ENCODE measurements around the gene CELSR1. TPM values are rescaled to one million over a fixed set of nuclear protein-coding genes. Genes with fewer than 3 reads are reported as not detected.

Gene CELSR1
- total RNA-seq, 3 donors from 2014 or later, result 0.22 to 0.63 (median 0.38) TPM

DNA sequence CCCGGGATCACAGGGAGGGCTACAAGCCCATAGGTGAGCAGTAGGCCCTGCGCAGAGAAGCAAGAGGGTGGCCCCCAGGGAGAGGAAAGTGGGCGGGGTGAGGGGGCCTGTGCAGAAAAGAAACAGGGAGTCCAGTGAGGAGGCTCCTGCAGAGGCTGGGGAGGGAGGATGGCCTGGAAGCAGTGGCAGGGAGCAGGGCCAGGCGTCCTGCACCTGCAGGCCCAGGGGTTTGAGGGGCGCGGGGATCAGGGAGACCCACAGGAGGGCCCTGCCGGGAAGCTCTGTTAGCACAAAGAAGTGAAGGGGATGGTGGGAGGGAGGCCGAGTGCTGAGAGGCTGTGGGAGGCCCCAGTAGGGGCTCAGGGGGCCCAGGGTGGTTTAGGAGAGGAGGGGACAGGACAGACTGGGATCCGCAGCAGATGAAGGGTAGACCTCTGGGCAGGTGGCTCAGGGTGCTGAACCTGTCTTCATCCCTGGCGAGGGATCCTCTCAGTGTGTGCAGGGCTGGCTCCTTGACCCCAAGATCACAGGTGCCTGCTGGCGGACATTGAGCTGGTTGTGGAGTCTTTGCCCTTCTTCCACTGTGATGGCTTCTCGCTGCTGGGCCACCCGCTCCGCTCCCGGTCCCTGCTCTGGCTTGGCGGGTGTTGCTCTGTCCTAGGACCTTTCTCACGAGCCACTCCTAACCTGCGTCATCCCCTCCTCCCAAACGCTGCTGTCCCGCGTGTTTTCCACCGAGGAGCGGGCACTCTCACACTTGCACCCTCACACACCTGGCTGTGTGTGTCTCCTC, 31.8 kb upstream of the CELSR1 start:
- DNase-seq (no peak), ATAC-seq (peak in 1 of 2 donors; percentile 14)
- no peak overlapping the region for H3K4me3 Mint-ChIP-seq
- H3K4me1 Mint-ChIP-seq (ENCODE audit: low read depth), result no peaks in the 10 kb centered on the region
- no peaks in the 10 kb centered on the region for H3K36me3 Mint-ChIP-seq (ENCODE audit: insufficient read depth)
- peaks cover 12% of the 10 kb centered on the region for H3K9me3 Mint-ChIP-seq
- no peaks in the 10 kb centered on the region for H3K27me3 Mint-ChIP-seq (ENCODE audit: low read depth)

DNA sequence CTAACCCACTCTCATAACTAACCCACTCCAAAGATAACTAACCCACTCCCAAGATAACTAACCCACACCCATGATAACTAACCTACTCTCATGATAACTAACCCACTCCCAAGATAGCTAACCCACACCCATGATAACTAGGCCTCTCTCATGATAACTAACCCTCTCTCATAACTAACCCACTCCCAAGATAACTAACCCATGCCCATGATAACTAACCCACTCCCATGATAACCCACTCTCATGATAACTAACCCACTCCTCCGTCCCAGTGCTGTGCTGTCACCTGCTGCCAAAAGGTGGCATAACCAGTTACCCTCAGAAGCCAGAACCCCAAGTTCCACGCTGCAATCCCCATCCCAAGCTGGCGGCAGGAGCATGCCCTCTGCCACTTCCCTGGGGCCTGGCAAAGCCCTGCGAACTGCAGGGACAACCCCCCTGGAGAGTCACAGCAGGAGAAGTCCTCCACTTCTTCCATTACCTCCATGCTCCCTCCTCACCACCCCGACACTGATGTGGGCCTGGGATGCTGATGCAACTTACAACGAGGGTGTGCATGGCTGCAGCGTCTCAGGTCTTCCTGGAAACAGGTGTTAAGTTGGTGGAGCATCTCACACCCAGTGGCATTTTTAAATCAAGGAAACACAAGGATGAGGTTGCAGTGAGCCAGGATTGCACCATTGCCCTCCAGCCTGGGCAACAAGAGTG, 30.8 kb upstream of the CELSR1 start:
- DNase-seq (no peak), ATAC-seq (no peak)
- peaks cover 12% of the 10 kb centered on the region for H3K9me3 Mint-ChIP-seq
- peaks cover 3% of the 10 kb centered on the region for H3K4me1 Mint-ChIP-seq (ENCODE audit: low read depth)
- H3K36me3 Mint-ChIP-seq (ENCODE audit: insufficient read depth), result no peaks in the 10 kb centered on the region
- no peaks in the 10 kb centered on the region for H3K27me3 Mint-ChIP-seq (ENCODE audit: low read depth)
- peak overlapping the region; percentile 45 for H3K4me3 Mint-ChIP-seq

DNA sequence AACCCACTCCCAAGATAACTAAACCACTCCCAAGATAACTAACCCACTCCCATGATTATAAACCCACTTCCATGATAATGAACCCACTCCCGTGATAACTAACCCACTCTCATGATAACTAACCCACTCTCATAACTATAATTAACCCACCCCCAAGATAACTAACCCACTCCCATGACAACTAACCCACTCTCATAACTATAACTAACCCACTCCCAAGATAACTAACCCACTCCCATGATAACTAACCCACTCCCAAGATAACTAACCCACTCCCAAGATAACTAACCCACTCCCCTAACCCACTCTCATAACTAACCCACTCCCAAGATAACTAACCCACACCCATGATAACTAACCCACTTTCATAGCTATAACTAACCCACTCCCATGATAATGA, 30.1 kb upstream of the CELSR1 start:
- H3K9me3 Mint-ChIP-seq, result peaks cover 12% of the 10 kb centered on the region
- H3K27me3 Mint-ChIP-seq (ENCODE audit: low read depth), result no peaks in the 10 kb centered on the region
- H3K4me3 Mint-ChIP-seq, result no peak overlapping the region
- peaks cover 3% of the 10 kb centered on the region for H3K4me1 Mint-ChIP-seq (ENCODE audit: low read depth)
- ATAC-seq (no peak), DNase-seq (no peak)
- H3K36me3 Mint-ChIP-seq (ENCODE audit: insufficient read depth), result no peaks in the 10 kb centered on the region

DNA sequence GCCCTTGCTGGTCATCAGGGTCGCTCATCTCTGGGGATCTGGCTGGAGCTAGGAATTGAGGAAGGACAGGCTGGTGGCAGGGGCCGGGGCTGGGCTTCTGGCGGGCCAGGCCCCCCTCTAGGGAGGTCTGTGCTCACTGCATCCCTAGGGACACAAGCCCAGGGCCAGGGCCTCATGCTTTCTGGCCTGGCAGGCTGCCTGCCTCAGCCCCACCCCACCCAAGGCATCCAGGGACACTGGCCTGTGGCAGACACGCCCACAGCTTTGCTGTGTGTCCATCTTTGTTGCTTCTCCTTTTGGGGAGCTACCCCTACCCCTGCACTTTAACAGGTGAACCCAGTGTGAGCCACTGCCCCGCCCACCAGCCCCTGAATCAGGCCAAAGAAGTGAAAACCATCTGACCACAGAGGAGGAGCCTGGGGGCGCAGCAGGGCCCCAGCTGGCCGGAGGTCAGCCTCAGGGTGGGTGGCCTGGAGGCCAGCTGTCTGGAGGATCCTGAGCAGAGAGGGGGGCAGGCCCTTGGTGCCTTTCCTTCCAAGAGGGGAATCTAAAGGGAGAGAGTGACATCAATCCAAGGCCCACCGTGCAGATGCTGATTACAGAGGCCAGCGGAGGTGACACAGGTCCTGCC, 26.8 kb upstream of the CELSR1 start:
- no peaks in the 10 kb centered on the region for H3K9me3 Mint-ChIP-seq
- no peak overlapping the region for H3K4me3 Mint-ChIP-seq
- no peak for ATAC-seq
- H3K4me1 Mint-ChIP-seq (ENCODE audit: low read depth), result peaks cover 3% of the 10 kb centered on the region
- H3K27me3 Mint-ChIP-seq (ENCODE audit: low read depth), result no peaks in the 10 kb centered on the region
- DNase-seq, result no peak
- no peaks in the 10 kb centered on the region for H3K36me3 Mint-ChIP-seq (ENCODE audit: insufficient read depth)

DNA sequence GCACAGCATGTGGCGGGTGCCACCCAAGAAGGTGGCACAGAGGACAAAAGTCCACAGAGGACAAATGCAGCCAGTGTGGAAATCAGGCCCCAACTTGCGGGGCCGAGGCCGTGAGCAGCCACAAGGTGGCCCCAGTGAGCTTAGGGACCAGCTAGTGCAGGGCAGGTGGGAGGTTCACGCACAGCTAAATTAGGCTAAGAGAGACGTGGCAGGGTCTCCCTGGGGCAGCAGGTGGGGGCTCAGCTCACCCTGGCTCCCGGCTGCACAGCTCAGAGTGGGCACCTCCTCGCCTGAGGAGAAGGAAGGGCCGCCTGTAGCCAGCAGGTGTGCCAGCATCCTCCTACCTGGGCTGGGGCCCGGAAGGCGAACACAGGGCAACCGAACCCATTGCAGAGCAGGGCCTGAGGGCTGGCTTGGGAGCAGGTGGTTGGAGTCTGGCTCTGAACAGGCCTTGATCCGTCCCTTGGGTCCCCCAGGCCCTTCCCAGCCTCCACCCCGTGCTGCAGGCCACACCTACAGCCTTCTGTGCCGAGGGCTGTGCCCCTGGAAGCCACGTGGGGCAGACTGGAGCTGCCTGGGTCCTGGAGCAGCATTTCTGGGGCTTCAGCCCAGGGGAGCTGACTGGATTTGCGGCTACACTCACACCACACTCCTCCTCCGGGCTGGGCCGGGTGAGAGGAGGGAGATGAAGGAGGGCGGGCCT, 26.1 kb upstream of the CELSR1 start:
- no peaks in the 10 kb centered on the region for H3K36me3 Mint-ChIP-seq (ENCODE audit: insufficient read depth)
- no peaks in the 10 kb centered on the region for H3K27me3 Mint-ChIP-seq (ENCODE audit: low read depth)
- DNase-seq (peak; percentile 79), ATAC-seq (peak; percentile 91 to 92)
- peaks cover 3% of the 10 kb centered on the region for H3K4me1 Mint-ChIP-seq (ENCODE audit: low read depth)
- H3K9me3 Mint-ChIP-seq, result no peaks in the 10 kb centered on the region
- H3K4me3 Mint-ChIP-seq, result peak overlapping the region; percentile 59

DNA sequence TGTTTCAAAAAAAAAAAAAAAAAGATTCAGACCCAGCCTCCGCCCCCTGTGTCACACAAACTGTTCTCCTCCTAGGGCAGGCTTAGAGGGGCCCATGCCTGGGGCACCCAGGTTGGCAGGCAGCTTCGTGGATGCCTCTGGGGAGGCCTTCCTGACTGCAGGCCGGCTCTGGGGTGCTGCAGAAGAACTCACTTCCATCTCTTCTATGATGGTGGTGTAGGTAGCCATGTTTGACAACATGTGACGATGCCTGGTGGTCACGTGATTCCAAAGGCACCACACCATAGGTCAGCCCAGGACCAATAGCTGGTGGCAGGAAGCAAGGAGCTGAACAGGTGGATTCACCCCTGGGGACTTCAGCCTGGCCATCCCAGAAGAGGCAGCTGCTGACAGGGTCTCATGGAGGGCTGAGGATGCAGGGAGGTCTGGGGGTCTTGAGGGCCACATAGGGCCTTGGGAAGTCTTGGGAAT, 24.1 kb upstream of the CELSR1 start:
- Mint-ChIP-seq H3K27me3 (ENCODE audit: low read depth) (peaks cover 2% of the 10 kb centered on the region), H3K4me1 (ENCODE audit: low read depth) (peaks cover 3% of the 10 kb centered on the region), H3K36me3 (ENCODE audit: insufficient read depth) (no peaks in the 10 kb centered on the region), H3K9me3 (peaks cover 5% of the 10 kb centered on the region), H3K4me3 (no peak overlapping the region)
- peak in 1 of 2 donors; percentile 25 for ATAC-seq
- DNase-seq, result no peak

DNA sequence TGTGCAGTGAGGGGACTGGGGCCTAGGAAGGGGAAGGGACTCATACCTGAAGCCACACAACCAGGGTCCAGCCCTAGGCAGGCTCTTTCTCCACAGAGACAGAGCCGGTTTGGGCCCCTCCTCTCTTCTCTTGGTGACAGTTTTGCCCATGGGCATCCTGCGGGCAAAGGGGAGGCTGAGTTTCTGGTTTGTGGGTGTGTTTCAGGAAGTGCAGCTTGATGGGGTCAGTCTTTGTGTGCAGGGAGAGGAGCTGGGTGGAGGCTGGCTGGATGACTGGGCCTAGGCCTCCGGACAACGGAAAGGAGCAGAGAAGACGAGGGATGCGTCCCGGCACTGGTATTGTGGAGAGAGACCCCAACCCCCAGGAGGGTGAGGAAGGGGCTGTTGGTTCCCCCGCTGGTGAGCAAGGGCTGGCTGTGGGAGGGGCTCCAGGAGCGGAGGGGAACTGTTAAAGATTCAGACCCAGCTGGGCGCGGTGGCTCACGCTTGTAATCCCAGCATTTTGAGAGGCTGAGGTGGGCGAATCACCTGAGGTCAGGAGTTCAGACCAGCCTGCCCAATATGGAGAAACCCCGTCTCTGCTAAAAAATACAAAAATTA, 23.4 kb upstream of the CELSR1 start:
- DNase-seq, result no peak
- H3K4me3 Mint-ChIP-seq, result no peak overlapping the region

DNA sequence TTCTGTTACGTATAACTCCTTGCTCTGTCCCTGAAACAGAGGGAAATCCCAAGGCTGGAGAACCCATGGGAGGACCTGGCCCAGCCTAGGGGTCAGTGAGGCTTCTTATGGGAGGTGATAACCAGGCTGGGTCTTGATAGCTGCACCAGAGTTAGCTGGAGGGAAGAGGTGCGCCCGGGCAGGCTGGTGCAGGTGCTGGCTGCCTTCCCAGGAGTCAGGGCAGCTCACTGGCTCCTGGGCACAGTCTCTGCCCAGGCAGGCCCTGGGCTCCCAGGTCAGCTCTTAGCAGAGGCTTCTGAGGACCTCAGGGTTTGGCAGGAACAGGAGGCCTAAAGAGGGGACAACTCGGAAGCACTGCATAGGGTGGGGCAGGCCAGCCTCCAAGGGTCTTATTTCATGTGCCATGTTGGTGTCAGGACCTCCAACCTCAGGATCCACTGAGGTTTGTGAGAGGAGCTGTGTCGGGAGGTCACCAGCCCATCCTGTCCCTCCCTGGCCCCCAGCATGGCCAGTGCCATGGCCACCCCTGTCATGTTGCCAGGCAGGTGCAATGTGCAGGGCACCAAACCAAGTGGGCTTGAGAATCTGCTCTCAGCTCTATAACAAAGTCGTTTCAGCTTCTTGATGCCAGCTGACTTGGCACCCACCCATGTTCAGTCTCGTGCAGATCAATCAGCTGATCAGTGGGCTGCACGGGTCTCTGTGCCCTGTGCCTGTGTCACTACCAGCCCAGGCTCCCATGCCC, 20.5 kb upstream of the CELSR1 start:
- no peak for ATAC-seq
- H3K36me3 Mint-ChIP-seq (ENCODE audit: insufficient read depth), result no peaks in the 10 kb centered on the region

More for the DNA sequence above, 23.4 kb upstream of the CELSR1 start:
- peaks cover 5% of the 10 kb centered on the region for H3K9me3 Mint-ChIP-seq
- peaks cover 2% of the 10 kb centered on the region for H3K27me3 Mint-ChIP-seq (ENCODE audit: low read depth)
- no peaks in the 10 kb centered on the region for H3K36me3 Mint-ChIP-seq (ENCODE audit: insufficient read depth)
- no peak for ATAC-seq
- H3K4me1 Mint-ChIP-seq (ENCODE audit: low read depth), result peaks cover 3% of the 10 kb centered on the region

DNA sequence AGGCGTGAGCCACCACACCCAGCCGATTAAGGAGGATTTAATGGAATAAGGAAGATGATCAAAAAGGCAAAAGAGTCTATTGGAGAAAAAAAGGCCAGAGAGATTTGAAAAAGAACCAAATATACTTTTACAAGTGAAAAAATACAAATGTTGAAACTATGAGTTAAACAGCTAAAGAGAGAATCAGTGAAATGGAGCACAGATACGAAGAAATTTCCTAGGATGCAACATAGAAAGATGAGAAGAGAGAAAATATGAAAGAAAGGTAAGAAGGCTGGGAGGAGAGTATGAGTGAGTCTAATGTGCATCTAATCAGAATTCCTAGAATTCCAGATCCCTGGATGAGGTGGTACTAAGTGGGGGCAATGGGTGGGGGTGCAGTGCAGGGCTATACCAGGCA, 19.4 kb upstream of the CELSR1 start:
- ATAC-seq, result no peak
- Mint-ChIP-seq H3K36me3 (ENCODE audit: insufficient read depth) (no peaks in the 10 kb centered on the region), H3K27me3 (ENCODE audit: low read depth) (peaks cover 5% of the 10 kb centered on the region), H3K9me3 (peaks cover 10% of the 10 kb centered on the region), H3K4me3 (no peak overlapping the region), H3K4me1 (ENCODE audit: low read depth) (no peaks in the 10 kb centered on the region)
- DNase-seq, result no peak

More for the DNA sequence above, 20.5 kb upstream of the CELSR1 start:
- DNase-seq, result no peak
- H3K4me3 Mint-ChIP-seq, result no peak overlapping the region
- peaks cover 2% of the 10 kb centered on the region for H3K27me3 Mint-ChIP-seq (ENCODE audit: low read depth)
- peaks cover 5% of the 10 kb centered on the region for H3K9me3 Mint-ChIP-seq
- H3K4me1 Mint-ChIP-seq (ENCODE audit: low read depth), result no peaks in the 10 kb centered on the region

DNA sequence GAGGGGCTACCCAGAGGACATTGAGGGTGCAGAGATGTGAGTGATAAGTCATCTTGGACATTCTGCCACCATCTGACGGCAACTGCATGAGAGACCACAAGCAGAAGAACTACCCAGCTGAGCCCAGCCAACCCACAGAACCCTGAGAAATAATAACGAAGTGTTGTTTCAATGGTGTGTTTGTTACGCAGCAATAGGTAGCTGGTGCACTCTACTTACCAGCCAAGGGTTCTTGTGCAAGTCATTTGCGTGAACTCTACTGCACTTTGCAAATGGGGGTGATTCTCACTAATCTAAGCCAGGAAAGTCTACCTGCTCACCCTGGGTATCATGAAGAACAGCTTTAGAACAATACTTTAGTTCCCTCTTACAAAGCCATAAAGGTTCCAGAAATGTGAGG, 15.8 kb upstream of the CELSR1 start:
- ATAC-seq (no peak), DNase-seq (no peak)
- Mint-ChIP-seq H3K4me1 (ENCODE audit: low read depth) (no peaks in the 10 kb centered on the region), H3K36me3 (ENCODE audit: insufficient read depth) (no peaks in the 10 kb centered on the region), H3K27me3 (ENCODE audit: low read depth) (peaks cover 26% of the 10 kb centered on the region), H3K4me3 (no peak overlapping the region), H3K9me3 (peaks cover 10% of the 10 kb centered on the region)

DNA sequence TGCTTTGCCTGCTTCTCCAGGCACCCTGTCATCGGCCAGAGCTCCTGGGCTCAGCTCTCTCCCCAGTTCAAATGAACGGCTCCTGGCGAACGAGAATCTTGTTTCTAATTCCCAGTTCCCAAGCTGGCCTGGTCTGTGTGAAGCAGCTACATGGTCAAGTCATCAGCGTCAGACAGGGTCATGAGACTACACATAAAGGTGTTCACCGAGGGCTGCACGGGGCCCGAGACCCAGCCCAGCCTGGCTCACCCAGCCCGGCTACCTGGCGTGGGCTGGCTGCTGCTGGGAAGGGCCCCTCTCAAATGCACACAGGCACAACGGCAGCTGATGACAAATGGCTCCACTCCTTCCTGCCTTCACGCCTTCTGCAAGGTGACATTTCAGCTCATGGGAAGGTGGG, 14.6 kb upstream of the CELSR1 start:
- Mint-ChIP-seq H3K4me3 (no peak overlapping the region), H3K4me1 (ENCODE audit: low read depth) (no peaks in the 10 kb centered on the region), H3K36me3 (ENCODE audit: insufficient read depth) (no peaks in the 10 kb centered on the region), H3K9me3 (peaks cover 10% of the 10 kb centered on the region), H3K27me3 (ENCODE audit: low read depth) (peaks cover 35% of the 10 kb centered on the region)
- DNase-seq (no peak), ATAC-seq (no peak)

DNA sequence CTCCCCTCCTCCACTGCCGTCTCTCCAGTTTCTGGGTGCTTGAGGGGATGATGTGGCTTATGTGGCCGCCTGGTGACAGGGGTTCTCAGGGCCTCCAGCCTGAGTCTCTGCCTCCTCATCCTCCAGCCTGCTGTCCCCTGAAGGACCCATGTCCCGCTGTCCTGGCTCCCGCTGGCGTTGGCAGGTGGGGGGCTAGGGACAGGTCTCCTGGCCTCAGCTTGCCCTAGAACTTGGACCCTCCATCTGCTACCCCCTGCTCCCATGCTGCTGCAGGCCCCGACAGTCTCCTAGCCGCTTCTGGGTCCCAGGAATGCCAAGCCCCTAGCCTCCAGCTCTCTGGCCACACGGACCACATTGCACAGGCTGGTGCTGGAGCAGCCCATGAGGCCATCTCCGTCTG, 13.9 kb upstream of the CELSR1 start:
- no peak for DNase-seq
- Mint-ChIP-seq H3K36me3 (ENCODE audit: insufficient read depth) (no peaks in the 10 kb centered on the region), H3K4me3 (no peak overlapping the region), H3K4me1 (ENCODE audit: low read depth) (no peaks in the 10 kb centered on the region), H3K9me3 (peaks cover 5% of the 10 kb centered on the region), H3K27me3 (ENCODE audit: low read depth) (peaks cover 33% of the 10 kb centered on the region)
- no peak for ATAC-seq

DNA sequence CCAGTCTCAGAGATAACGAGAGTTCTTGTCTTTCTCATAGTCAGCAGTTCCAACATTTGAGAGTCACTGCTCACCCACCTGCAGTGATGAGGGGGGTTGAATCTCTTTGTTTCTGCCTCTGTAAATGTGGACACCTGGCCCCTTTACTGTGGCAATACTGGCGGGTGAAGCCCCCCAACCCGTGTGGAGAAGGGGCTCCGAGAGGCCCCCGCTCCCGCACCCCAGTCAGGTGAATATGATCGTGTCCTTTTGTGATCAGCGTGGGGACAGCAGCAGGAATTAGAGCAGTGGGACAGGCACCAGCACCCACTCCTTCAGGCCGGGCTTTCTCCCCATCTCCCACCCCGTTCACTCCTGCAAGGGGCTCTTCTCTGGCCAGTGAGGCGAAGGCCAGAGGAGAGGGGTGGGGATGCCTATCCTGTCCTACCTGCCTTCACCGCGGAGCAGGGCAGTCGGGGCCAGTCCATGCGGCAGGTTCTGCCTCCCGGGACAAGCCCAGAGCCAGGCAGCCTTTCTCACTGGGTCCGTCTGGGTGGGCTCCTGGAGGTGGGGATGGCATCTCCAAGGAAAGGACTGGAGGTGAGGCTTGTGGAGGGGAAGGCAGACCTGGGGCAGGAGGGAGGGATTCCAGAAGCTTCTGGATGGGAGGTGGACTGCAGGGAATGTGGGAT, 12.7 kb upstream of the CELSR1 start:
- H3K4me1 Mint-ChIP-seq (ENCODE audit: low read depth), result no peaks in the 10 kb centered on the region
- ATAC-seq, result no peak
- H3K36me3 Mint-ChIP-seq (ENCODE audit: insufficient read depth), result no peaks in the 10 kb centered on the region
- peaks cover 37% of the 10 kb centered on the region for H3K27me3 Mint-ChIP-seq (ENCODE audit: low read depth)
- DNase-seq, result no peak
- H3K9me3 Mint-ChIP-seq, result peaks cover 5% of the 10 kb centered on the region
- H3K4me3 Mint-ChIP-seq, result no peak overlapping the region
